Parathyroid adenoma (tissue), 2 donors: ENCODE data around the gene RSRC2.
"Not testable (repeated sequence)": the region's sequence is repeated elsewhere in the genome, so short reads cannot be mapped to it uniquely, and the experiment has no call there.

ENCODE experiments used
- H2AFZ ChIP-seq: fragments of 300-600 bp; sonication (generic); one replicate; pipeline ENCODE4 v1.7.0; 2017; ENCODE audit warnings: antibody characterized with exemption, mild to moderate bottlenecking
- H3K27ac ChIP-seq: fragments of 300-600 bp; sonication (generic); one replicate; pipeline ENCODE4 v1.7.0; 2017
- H3K27me3 ChIP-seq: fragments of 300-600 bp; sonication (generic); one replicate; pipeline ENCODE4 v1.7.0; 2017; ENCODE audit warnings: low read length; ENCODE audit not compliant: control insufficient read depth, insufficient read depth
- H3K36me3 ChIP-seq: fragments of 300-600 bp; sonication (generic); one replicate; pipeline ENCODE4 v1.7.0; 2017; ENCODE audit warnings: low read length; ENCODE audit not compliant: control insufficient read depth, insufficient read depth
- H3K4me1 ChIP-seq: fragments of 300-600 bp; sonication (generic); one replicate; pipeline ENCODE4 v1.7.0; 2017; ENCODE audit warnings: control low read depth
- H3K4me2 ChIP-seq: fragments of 300-600 bp; sonication (generic); one replicate; pipeline ENCODE4 v1.7.0; 2017; ENCODE audit warnings: low read length
- H3K4me3 ChIP-seq: fragments of 300-600 bp; sonication (generic); one replicate; pipeline ENCODE4 v1.7.0; 2017; ENCODE audit warnings: low read depth, low read length
- H3K79me2 ChIP-seq: fragments of 300-600 bp; sonication (generic); one replicate; pipeline ENCODE4 v1.7.0; 2017; ENCODE audit warnings: control low read depth
- H3K9ac ChIP-seq: fragments of 300-600 bp; sonication (generic); one replicate; pipeline ENCODE4 v1.7.0; 2017; ENCODE audit warnings: mild to moderate bottlenecking
- H3K9me3 ChIP-seq: fragments of 300-600 bp; sonication (generic); one replicate; pipeline ENCODE4 v1.7.0; 2017; ENCODE audit warnings: low read length; ENCODE audit not compliant: control insufficient read depth
- TF ChIP-seq, protein P1 (sequence below): fragments of 300-600 bp; sonication (generic); IDR thresholded peaks from one replicate; pipeline ENCODE4 v1.7.0; 2017; ENCODE audit warnings: antibody characterized with exemption, mild to moderate bottlenecking
- donor health status: primary hyperparathyroidism.

Gene RSRC2

DNA sequence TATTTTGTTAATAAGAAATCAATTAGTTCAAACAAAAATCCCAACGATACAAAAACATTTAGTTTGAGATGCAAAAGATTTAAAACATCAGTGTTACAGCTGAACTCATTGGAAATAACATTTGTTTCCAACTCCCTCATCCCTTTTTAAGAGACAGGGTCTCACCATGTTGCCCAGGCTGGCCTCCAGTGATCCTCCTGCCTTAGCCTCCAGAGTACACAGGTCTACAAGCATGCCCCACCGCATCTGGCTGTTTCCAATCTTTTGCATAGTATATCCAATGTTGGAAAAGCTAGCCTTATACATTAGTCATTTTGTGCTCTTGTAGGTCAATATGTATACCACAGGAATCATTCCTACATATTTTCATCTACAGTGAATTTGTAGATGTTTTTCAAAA, 11.5 kb downstream of the RSRC2 start:
- Histone ChIP-seq H3K79me2 (peaks cover 16% of the 10 kb centered on the region), H3K9me3 (no peaks in the 10 kb centered on the region), H3K27me3 (no peaks in the 10 kb centered on the region), H3K4me2 (no peak overlapping the region), H3K4me3 (no peak overlapping the region), H3K27ac (no peak overlapping the region), H3K36me3 (no peaks in the 10 kb centered on the region), H2AFZ (no peak overlapping the region), H3K4me1 (no peaks in the 10 kb centered on the region), H3K9ac (no peak overlapping the region)
- TF ChIP-seq, protein P1, sequence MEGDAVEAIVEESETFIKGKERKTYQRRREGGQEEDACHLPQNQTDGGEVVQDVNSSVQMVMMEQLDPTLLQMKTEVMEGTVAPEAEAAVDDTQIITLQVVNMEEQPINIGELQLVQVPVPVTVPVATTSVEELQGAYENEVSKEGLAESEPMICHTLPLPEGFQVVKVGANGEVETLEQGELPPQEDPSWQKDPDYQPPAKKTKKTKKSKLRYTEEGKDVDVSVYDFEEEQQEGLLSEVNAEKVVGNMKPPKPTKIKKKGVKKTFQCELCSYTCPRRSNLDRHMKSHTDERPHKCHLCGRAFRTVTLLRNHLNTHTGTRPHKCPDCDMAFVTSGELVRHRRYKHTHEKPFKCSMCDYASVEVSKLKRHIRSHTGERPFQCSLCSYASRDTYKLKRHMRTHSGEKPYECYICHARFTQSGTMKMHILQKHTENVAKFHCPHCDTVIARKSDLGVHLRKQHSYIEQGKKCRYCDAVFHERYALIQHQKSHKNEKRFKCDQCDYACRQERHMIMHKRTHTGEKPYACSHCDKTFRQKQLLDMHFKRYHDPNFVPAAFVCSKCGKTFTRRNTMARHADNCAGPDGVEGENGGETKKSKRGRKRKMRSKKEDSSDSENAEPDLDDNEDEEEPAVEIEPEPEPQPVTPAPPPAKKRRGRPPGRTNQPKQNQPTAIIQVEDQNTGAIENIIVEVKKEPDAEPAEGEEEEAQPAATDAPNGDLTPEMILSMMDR: no peak

DNA sequence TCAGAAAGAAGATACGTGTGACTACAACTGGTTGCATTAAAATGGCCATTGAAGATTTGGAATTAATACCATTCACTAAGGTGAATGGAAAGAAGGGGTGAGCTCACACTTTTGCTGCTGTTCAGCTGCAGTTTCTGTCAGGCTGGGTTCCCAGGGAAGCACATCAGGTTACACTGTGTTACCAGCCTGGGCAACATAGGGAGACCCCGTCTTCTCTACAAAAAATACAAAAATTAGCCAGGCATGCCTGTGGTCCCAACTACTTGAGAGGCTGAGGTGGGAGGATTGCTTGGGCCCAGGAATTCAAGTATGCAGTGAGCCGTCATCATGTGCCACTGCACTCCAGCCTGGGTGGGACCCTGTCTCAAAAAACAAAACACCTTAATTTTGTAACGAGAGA, 13.1 kb downstream of the RSRC2 start:
- Histone ChIP-seq H3K79me2 (peaks cover 14% of the 10 kb centered on the region), H3K4me1 (no peaks in the 10 kb centered on the region), H3K4me3 (no peak overlapping the region), H3K27me3 (no peaks in the 10 kb centered on the region), H2AFZ (no peak overlapping the region), H3K9me3 (no peaks in the 10 kb centered on the region), H3K36me3 (no peaks in the 10 kb centered on the region), H3K4me2 (no peak overlapping the region), H3K27ac (no peak overlapping the region), H3K9ac (no peak overlapping the region)
- TF ChIP-seq, protein P1: no peak

DNA sequence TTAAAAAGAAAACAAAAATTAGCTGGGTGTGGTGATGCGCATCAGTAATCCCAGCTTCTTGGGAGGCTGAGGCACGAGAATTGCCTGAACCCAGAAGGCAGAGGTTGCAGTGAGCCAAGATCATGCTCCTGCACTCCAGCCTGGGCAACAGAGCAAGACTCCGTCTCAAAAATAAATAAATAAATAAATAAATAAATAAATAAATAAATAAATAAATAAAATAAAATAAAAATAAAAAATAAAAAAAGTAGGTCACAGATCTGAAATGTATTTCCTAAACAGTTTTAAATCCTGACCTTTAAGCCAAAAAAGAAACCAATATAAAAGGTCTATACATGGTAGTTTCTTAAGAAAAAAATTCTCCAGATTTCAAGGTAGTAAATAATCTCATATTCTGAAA, 13.7 kb downstream of the RSRC2 start:
- not testable (repeated sequence) for H3K9me3 ChIP-seq, H3K27ac ChIP-seq, H3K27me3 ChIP-seq, H3K4me2 ChIP-seq, H3K4me1 ChIP-seq, H3K36me3 ChIP-seq, H3K9ac ChIP-seq, H3K4me3 ChIP-seq, H2AFZ ChIP-seq
- peaks cover 11% of the 10 kb centered on the region for H3K79me2 ChIP-seq

DNA sequence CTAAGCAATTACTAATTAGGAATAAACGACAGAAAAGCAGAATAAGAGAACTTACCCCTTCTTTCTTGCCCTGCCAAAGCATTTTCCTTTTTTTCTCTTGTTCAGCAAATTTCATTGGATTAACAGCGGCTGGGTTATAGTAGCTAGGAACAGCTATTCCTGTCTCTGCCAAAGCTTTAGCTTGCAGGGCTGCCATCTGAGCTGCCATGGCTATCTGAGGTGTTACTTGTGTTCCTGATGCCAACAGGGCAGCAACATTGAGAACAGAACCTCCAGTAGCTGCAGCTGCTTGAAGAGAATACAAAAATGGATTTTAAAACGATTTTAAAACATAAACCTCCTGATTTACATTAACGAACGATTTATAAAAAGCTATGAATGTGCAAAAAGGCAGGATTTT, 18.6 kb downstream of the RSRC2 start:
- TF ChIP-seq, protein P1: no peak
- no peak overlapping the region for H3K4me3 ChIP-seq
- H2AFZ ChIP-seq: no peak overlapping the region
- no peaks in the 10 kb centered on the region for H3K36me3 ChIP-seq
- no peak overlapping the region for H3K9ac ChIP-seq
- no peaks in the 10 kb centered on the region for H3K27me3 ChIP-seq
- H3K4me2 ChIP-seq: no peak overlapping the region
- no peak overlapping the region for H3K27ac ChIP-seq
- H3K79me2 ChIP-seq: no peaks in the 10 kb centered on the region
- no peaks in the 10 kb centered on the region for H3K9me3 ChIP-seq
- no peaks in the 10 kb centered on the region for H3K4me1 ChIP-seq

DNA sequence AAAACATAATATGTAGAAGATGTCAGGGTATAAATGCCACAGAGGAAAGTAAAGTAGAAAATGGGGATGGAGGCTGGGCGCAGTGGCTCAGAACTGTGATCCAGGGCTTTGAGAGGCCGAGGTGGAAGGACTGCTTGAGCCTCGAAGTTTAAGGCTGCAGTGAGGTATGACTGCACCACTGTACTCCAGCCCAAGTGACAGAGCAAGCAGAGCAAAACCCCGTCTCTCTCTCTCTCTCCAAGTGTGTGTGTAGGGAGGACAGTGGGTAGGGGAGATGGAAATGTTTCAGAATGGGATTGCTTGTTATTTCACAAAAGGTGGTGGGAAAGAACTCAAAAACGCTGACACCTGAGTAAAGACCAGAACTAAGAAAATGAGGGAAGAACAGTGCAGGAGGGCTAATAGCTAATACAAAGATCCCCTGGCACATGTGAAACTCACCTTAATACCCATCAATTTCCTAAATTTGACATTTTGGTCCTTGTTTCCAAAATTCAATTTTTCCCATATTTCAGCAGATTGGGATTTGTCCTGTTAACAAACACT, 20.3 kb downstream of the RSRC2 start:
- no peak overlapping the region for H3K9ac ChIP-seq
- no peaks in the 10 kb centered on the region for H3K9me3 ChIP-seq
- no peak overlapping the region for H3K4me2 ChIP-seq
- no peaks in the 10 kb centered on the region for H3K79me2 ChIP-seq
- H3K27me3 ChIP-seq: no peaks in the 10 kb centered on the region
- TF ChIP-seq, protein P1: no peak
- H2AFZ ChIP-seq: no peak overlapping the region
- no peaks in the 10 kb centered on the region for H3K4me1 ChIP-seq
- no peaks in the 10 kb centered on the region for H3K36me3 ChIP-seq
- no peak overlapping the region for H3K27ac ChIP-seq
- H3K4me3 ChIP-seq: no peak overlapping the region
